ENCODE data around the gene STUB1.

Gene STUB1

GRCh38 chr16:708019-708418 is 27.8 kb downstream of the STUB1 start:
- no peak overlapping the region for H3K9ac ChIP-seq (ENCODE audit: low read length)
- H3K4me3 ChIP-seq (ENCODE audit: low read length) = no peak overlapping the region
- no peaks in the 10 kb centered on the region for H3K4me1 ChIP-seq (ENCODE audit: low read length)
- no peaks in the 10 kb centered on the region for H3K36me3 ChIP-seq (replicated peaks; ENCODE audit: insufficient read depth, low read length)
- no peaks in the 10 kb centered on the region for H3F3A ChIP-seq (ENCODE audit: insufficient read depth, low read length)
- H3K4me2 ChIP-seq (ENCODE audit: low read depth, low read length) = no peak overlapping the region
- H3K9me2 ChIP-seq (replicated peaks; ENCODE audit: insufficient read depth, low read length) = no peaks in the 10 kb centered on the region
- no peaks in the 10 kb centered on the region for H3K79me2 ChIP-seq (ENCODE audit: low read length)
- peaks cover 66% of the 10 kb centered on the region for H3K27me3 ChIP-seq (replicated peaks; ENCODE audit: insufficient read depth, low read length)
- H3K27ac ChIP-seq (ENCODE audit: low read length) = no peak overlapping the region
- H3K9me3 ChIP-seq (replicated peaks; ENCODE audit: insufficient read depth, low read length) = no peaks in the 10 kb centered on the region
- TF ChIP-seq CTCF (IDR thresholded peaks at IDR 0.05; ENCODE audit: low read length) (no peak), EZH2 (optimal IDR thresholded peaks at IDR 0.05; ENCODE audit: low read depth, low read length) (no peak), EZH2phosphoT487 (IDR thresholded peaks at IDR 0.05; ENCODE audit: low read length) (no peak)
- H2AFZ ChIP-seq (ENCODE audit: low read length) = no peak overlapping the region
- H4K20me1 ChIP-seq (ENCODE audit: insufficient read depth, low read length) = no peaks in the 10 kb centered on the region
- DNase-seq = no peak

GRCh38 chr16:708959-709358 is 28.7 kb downstream of the STUB1 start:
- no peak overlapping the region for H3K4me2 ChIP-seq (ENCODE audit: low read depth, low read length)
- no peak overlapping the region for H3K9ac ChIP-seq (ENCODE audit: low read length)
- no peaks in the 10 kb centered on the region for H3K36me3 ChIP-seq (replicated peaks; ENCODE audit: insufficient read depth, low read length)
- no peak for TF ChIP-seq EZH2 (optimal IDR thresholded peaks at IDR 0.05; ENCODE audit: low read depth, low read length)
- TF ChIP-seq EZH2phosphoT487 (IDR thresholded peaks at IDR 0.05; ENCODE audit: low read length) = no peak
- TF ChIP-seq CTCF (IDR thresholded peaks at IDR 0.05; ENCODE audit: low read length) = no peak
- H3F3A ChIP-seq (ENCODE audit: insufficient read depth, low read length) = no peaks in the 10 kb centered on the region
- H3K27ac ChIP-seq (ENCODE audit: low read length) = no peak overlapping the region
- H2AFZ ChIP-seq (ENCODE audit: low read length) = no peak overlapping the region
- H3K9me3 ChIP-seq (replicated peaks; ENCODE audit: insufficient read depth, low read length) = no peaks in the 10 kb centered on the region
- no peak for DNase-seq
- H3K4me3 ChIP-seq (ENCODE audit: low read length) = no peak overlapping the region
- H4K20me1 ChIP-seq (ENCODE audit: insufficient read depth, low read length) = no peaks in the 10 kb centered on the region
- H3K4me1 ChIP-seq (ENCODE audit: low read length) = no peaks in the 10 kb centered on the region; the same call in 1 of the 2 replicates
- no peaks in the 10 kb centered on the region for H3K9me2 ChIP-seq (replicated peaks; ENCODE audit: insufficient read depth, low read length)
- peaks cover 58% of the 10 kb centered on the region for H3K27me3 ChIP-seq (replicated peaks; ENCODE audit: insufficient read depth, low read length)
- no peaks in the 10 kb centered on the region for H3K79me2 ChIP-seq (ENCODE audit: low read length)

GRCh38 chr16:709566-710499 is 29.6 kb downstream of the STUB1 start:
- H3K4me2 ChIP-seq (ENCODE audit: low read depth, low read length) = no peak overlapping the region
- TF ChIP-seq CTCF (IDR thresholded peaks at IDR 0.05; ENCODE audit: low read length) = no peak
- TF ChIP-seq EZH2phosphoT487 (IDR thresholded peaks at IDR 0.05; ENCODE audit: low read length) = no peak
- TF ChIP-seq EZH2 (optimal IDR thresholded peaks at IDR 0.05; ENCODE audit: low read depth, low read length) = no peak

More at GRCh38 chr16:709566-710499, 29.6 kb downstream of the STUB1 start:
- Histone ChIP-seq H3K79me2 (ENCODE audit: low read length) (no peaks in the 10 kb centered on the region), H4K20me1 (ENCODE audit: insufficient read depth, low read length) (no peaks in the 10 kb centered on the region), H3K9me2 (replicated peaks; ENCODE audit: insufficient read depth, low read length) (no peaks in the 10 kb centered on the region), H3K4me1 (ENCODE audit: low read length) (peaks cover 7% of the 10 kb centered on the region; the same call in 1 of the 2 replicates), H2AFZ (ENCODE audit: low read length) (no peak overlapping the region), H3K4me3 (ENCODE audit: low read length) (no peak overlapping the region), H3K9ac (ENCODE audit: low read length) (no peak overlapping the region), H3K36me3 (replicated peaks; ENCODE audit: insufficient read depth, low read length) (no peaks in the 10 kb centered on the region), H3K27me3 (replicated peaks; ENCODE audit: insufficient read depth, low read length) (peaks cover 49% of the 10 kb centered on the region), H3K27ac (ENCODE audit: low read length) (no peak overlapping the region), H3K9me3 (replicated peaks; ENCODE audit: insufficient read depth, low read length) (no peaks in the 10 kb centered on the region), H3F3A (ENCODE audit: insufficient read depth, low read length) (no peaks in the 10 kb centered on the region)
- DNase-seq = no peak

All from MM.1S (cell line).